Uterus (tissue), 4 donors: ENCODE data around the gene ZPBP2. TPM values are rescaled to one million over a fixed set of nuclear protein-coding genes. Genes with fewer than 3 reads are reported as not detected.

Source experiments
- DNase-seq, 2 donors: peaks; one replicate each; pipeline ENCODE4 v3.0.0-alpha.2; 2019 to 2020
- H3K27ac ChIP-seq, 2 donors: fragments of 200-600 bp; sonication (generic); 1 replicate in 1 of 2; 2 replicates in 1 of 2; pipeline ENCODE4 v1.5.1; 2016 to 2018
- H3K27me3 ChIP-seq, 2 donors: fragments of 200-600 bp; sonication (generic); one replicate each; pipeline ENCODE4 v1.5.1; 2018 to 2019; ENCODE audit warnings: control low read depth in 1 of 2
- H3K36me3 ChIP-seq, 2 donors: fragments of 200-600 bp; sonication (generic); one replicate each; pipeline ENCODE4 v1.5.1; 2019; ENCODE audit warnings: control low read depth in 1 of 2
- H3K4me1 ChIP-seq, 2 donors: fragments of 200-600 bp; sonication (generic); one replicate each; pipeline ENCODE4 v1.5.1; 2018 to 2019; ENCODE audit warnings: control low read depth in 1 of 2
- H3K4me3 ChIP-seq, 2 donors: fragments of 200-600 bp; sonication (generic); 1 replicate in 1 of 2; 2 replicates in 1 of 2; pipeline ENCODE4 v1.5.1; 2018 to 2019; ENCODE audit warnings: mild to moderate bottlenecking in 1 of 2
- H3K9me3 ChIP-seq, 2 donors: fragments of 200-600 bp; sonication (generic); one replicate each; pipeline ENCODE4 v1.5.1; 2019; ENCODE audit warnings: control low read depth in 1 of 2
- POLR2A ChIP-seq, 2 donors: fragments of 450-650 bp; IDR thresholded peaks; one replicate each; pipeline ENCODE4 v1.6.1; 2016; ENCODE audit warnings: antibody characterized with exemption in 2 of 2, mild to moderate bottlenecking in 1 of 2, moderate library complexity in 1 of 2
- intact Hi-C: fragments of 100-400 bp; cut with DNase I; formaldehyde crosslinking; loops from one replicate; pipeline ENCODE4 v1.15.1; 2023; ENCODE audit warnings: low total_unique reads
- total RNA-seq, 4 donors: library from RNA; depleted of rRNA in 3 of 4; stranded (reverse); fragments of >200 nt in 3 of 4; gene quantifications; one replicate each; pipeline versions ENCODE4 v1.1.0 to v1.2.4, GENCODE V29; 2014 to 2023
- TF ChIP-seq, protein P1 (sequence below), 4 experiments: fragments of 200-600 bp in 2 of 4; fragments of 450-650 bp in 2 of 4; sonication (generic) in 2 of 4; IDR thresholded peaks; one replicate each; pipeline ENCODE4 v1.5.1; 2016 to 2019; ENCODE audit warnings: antibody characterized with exemption in 4 of 4, mild to moderate bottlenecking in 2 of 4, moderate library complexity in 1 of 4
- donor health status: DM: yes; HTN: yes; CAD: no.

ZPBP2 gene, protein sequence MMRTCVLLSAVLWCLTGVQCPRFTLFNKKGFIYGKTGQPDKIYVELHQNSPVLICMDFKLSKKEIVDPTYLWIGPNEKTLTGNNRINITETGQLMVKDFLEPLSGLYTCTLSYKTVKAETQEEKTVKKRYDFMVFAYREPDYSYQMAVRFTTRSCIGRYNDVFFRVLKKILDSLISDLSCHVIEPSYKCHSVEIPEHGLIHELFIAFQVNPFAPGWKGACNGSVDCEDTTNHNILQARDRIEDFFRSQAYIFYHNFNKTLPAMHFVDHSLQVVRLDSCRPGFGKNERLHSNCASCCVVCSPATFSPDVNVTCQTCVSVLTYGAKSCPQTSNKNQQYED
- not detected for total RNA-seq

DNA sequence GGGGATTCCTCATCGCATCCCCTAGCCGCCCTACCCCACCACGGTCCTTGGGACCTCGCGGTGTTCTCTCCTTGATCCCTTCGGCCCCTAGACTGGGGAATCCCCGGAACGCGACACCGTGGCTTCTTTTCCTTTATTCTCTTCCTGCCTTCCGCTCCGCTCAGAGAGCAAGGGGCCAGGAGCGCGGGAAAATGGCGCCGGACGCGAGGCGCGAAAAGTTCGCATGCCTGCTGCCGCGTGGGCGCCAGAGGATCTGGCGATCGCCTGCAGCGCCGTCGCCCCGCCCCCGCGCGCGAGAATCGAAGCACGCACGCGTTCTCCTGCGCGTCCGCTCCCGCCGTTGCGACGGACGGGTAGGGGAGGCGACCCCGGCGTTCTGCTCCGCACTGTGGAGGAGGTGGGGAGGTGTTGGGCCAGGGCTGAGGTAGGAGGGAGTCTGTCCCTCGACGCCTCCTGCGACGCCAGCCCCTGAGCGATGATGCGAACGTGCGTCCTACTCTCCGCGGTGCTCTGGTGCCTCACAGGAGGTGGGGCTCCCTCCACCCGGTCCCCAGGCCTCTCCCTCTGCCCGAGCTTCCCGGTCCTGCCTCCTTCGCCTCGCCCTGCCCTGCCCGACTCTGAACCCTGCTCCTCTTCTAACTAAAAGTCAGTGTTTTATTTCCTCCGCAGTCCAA lies at the start of gene ZPBP2:
TSS of gene ZPBP2 (plus strand) at position 323 of the 674 bp plus-strand sequence. CDS start at position 476, 153 bp downstream.
- no peaks in the 10 kb centered on the region for H3K4me1 ChIP-seq
- H3K9me3 ChIP-seq, result no peaks in the 10 kb centered on the region
- DNase-seq, result no peak
- TF ChIP-seq, protein P1, sequence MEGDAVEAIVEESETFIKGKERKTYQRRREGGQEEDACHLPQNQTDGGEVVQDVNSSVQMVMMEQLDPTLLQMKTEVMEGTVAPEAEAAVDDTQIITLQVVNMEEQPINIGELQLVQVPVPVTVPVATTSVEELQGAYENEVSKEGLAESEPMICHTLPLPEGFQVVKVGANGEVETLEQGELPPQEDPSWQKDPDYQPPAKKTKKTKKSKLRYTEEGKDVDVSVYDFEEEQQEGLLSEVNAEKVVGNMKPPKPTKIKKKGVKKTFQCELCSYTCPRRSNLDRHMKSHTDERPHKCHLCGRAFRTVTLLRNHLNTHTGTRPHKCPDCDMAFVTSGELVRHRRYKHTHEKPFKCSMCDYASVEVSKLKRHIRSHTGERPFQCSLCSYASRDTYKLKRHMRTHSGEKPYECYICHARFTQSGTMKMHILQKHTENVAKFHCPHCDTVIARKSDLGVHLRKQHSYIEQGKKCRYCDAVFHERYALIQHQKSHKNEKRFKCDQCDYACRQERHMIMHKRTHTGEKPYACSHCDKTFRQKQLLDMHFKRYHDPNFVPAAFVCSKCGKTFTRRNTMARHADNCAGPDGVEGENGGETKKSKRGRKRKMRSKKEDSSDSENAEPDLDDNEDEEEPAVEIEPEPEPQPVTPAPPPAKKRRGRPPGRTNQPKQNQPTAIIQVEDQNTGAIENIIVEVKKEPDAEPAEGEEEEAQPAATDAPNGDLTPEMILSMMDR (IDR thresholded peaks at IDR 0.05), result no peak
- TF ChIP-seq POLR2A (IDR thresholded peaks at IDR 0.05), result no peak
- H3K27ac ChIP-seq, result no peak within 1 kb of the TSS
- H3K27me3 ChIP-seq, result peaks cover 11 to 40% of the 10 kb centered on the region in 2 donors
- no peaks in the 10 kb centered on the region for H3K36me3 ChIP-seq
- intact Hi-C loops, result no loop called here
- no peak within 1 kb of the TSS for H3K4me3 ChIP-seq

DNA sequence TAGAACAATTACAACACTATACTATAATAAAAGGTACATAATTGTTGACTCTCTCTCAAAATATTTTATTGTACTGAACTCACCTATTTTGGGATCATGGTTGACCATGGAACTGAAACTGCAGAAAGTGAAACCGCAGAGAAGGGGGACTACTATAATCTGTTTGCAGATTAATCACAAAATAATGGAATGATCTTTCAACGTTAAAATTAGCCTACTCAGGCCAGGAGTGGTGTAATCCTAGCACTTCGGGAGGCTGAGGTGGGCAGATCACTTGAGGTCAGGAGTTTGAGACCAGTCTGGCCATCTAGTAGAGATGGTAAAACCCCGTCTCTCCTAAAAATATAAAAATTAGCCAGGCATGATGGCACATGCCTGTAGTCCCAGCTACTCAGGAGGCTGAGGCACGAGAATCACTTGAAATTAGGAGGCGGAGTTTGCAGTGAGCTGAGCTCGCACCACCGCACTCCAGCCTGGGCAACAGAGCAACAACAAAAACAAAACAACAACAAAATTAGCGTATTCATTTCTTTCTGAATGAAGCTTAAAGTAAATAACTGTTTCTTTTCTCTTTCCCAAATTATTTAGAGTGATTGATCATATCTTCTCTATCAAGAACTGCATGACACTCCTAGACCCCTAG lies 49.5 kb upstream of the ZPBP2 start:
- TF ChIP-seq POLR2A (IDR thresholded peaks at IDR 0.05), result no peak
- TF ChIP-seq, protein P1 (IDR thresholded peaks at IDR 0.05), result no peak
- no peak for DNase-seq
- H3K27me3 ChIP-seq, result no peaks in the 10 kb centered on the region
- H3K4me1 ChIP-seq, result no peaks in the 10 kb centered on the region
- H3K27ac ChIP-seq, result no peak overlapping the region
- no peak overlapping the region for H3K4me3 ChIP-seq
- no peaks in the 10 kb centered on the region for H3K9me3 ChIP-seq
- intact Hi-C loops, result no loop called here
- no peaks in the 10 kb centered on the region for H3K36me3 ChIP-seq

DNA sequence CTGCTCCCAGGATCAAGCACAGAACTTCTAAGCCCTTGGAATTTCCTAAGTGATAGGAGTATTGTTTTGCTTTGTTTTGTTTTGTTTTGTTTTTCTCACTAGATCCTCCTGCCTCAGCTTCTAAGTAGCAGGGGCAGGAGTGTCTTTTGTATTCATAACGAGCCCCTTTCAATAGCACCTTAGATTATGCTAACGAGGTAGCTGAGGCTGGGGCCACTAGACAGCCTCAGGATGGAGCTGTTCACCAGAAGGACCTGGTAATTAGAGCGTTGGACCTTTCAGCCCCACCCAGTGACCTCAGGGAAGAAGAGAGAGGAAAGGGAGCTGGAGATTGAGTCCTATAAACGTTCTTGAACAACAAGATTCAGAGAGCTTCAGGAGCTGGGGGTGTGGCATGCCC lies 47.5 kb upstream of the ZPBP2 start:
- no peak for TF ChIP-seq POLR2A (IDR thresholded peaks at IDR 0.05)
- TF ChIP-seq, protein P1 (IDR thresholded peaks at IDR 0.05), result no peak
- Histone ChIP-seq H3K27ac (no peak overlapping the region), H3K4me1 (no peaks in the 10 kb centered on the region), H3K4me3 (no peak overlapping the region), H3K36me3 (no peaks in the 10 kb centered on the region), H3K9me3 (no peaks in the 10 kb centered on the region), H3K27me3 (no peaks in the 10 kb centered on the region)
- intact Hi-C loops, result no loop called here
- no peak for DNase-seq

DNA sequence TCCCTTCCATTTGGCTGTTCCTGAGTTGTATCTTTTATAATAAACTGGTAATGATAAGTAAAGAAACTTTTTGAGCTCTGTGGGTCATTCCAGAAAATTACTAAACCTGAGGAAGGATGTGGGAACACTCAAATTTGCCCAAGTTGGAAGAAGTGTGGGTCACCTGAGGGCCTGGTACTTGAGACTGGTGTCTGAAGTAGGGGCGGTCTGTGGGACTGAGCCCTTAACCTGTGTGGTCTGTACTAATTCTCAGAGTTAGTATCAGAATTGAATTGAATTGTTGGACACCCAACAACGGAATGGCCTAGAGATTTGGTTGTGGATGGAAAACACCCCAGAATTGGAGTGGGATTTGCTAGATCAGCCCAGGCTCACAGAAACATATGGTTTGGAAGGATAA lies 47.0 kb upstream of the ZPBP2 start:
- no peak for DNase-seq
- Histone ChIP-seq H3K9me3 (no peaks in the 10 kb centered on the region), H3K27me3 (no peaks in the 10 kb centered on the region), H3K36me3 (no peaks in the 10 kb centered on the region), H3K4me3 (no peak overlapping the region), H3K4me1 (no peaks in the 10 kb centered on the region), H3K27ac (no peak overlapping the region)
- TF ChIP-seq, protein P1 (IDR thresholded peaks at IDR 0.05), result no peak
- no peak for TF ChIP-seq POLR2A (IDR thresholded peaks at IDR 0.05)
- intact Hi-C loops, result no loop called here

DNA sequence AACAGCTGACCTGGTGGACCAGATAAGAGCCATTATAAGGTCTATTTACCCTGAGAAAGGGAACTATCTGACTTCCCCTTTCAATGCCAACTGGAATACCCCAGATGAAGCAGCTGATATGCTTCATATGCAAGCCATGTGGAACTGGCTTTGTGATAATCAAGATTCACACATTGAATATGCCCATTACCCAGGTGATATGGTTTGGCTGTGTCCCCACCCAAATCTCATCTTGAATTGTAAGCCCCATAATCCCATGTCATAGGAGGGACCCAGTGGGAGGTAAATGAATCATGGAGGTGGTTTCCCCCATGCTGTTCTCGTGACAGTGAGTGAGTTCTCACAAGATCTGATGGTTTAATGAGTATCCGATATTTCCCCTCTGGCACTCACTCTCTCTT lies 46.0 kb upstream of the ZPBP2 start:
- Histone ChIP-seq H3K4me3 (no peak overlapping the region), H3K36me3 (no peaks in the 10 kb centered on the region), H3K27me3 (no peaks in the 10 kb centered on the region), H3K4me1 (no peaks in the 10 kb centered on the region), H3K9me3 (no peaks in the 10 kb centered on the region), H3K27ac (no peak overlapping the region)
- TF ChIP-seq POLR2A (IDR thresholded peaks at IDR 0.05), result no peak
- TF ChIP-seq, protein P1 (IDR thresholded peaks at IDR 0.05), result no peak
- no peak for DNase-seq
- intact Hi-C loops, result no loop called here
